Activated CD8-positive, alpha-beta T cell treated with anti-CD3 and anti-CD28 coated beads for 36 hours (primary cell): ENCODE data around the gene CDH18. TPM values are rescaled to one million over a fixed set of nuclear protein-coding genes. Genes with fewer than 3 reads are reported as not detected.

Experiments used
- ATAC-seq: fragments of 200-7000 bp; cut with Tn5 transposase; one replicate; pipeline ENCODE4 v1.10.0; 2021; ENCODE audit warnings: mild to moderate bottlenecking, moderate library complexity
- CTCF ChIA-PET: fragments of 350-600 bp; sonication (Branson Sonifier 250); formaldehyde crosslinking; loops from one replicate; lab custom pipeline; 2021; ENCODE audit warnings: antibody characterized with exemption; lab: Charles Lee
- POLR2A ChIA-PET: fragments of 350-600 bp; sonication (Branson Sonifier 250); formaldehyde crosslinking; loops from one replicate; lab custom pipeline; 2021; ENCODE audit warnings: antibody characterized with exemption; lab: Charles Lee
- DNase-seq: peaks from one replicate; pipeline ENCODE4 v3.0.0-alpha.2; 2020
- H3K27ac Mint-ChIP-seq: one replicate; pipeline ENCODE4 v1.8.0; 2021; ENCODE audit warnings: mild to moderate bottlenecking, mixed read lengths
- H3K27me3 Mint-ChIP-seq: one replicate; pipeline ENCODE4 v1.8.0; 2021; ENCODE audit warnings: mixed read lengths
- H3K36me3 Mint-ChIP-seq: one replicate; pipeline ENCODE4 v1.8.0; 2021; ENCODE audit warnings: low read depth, mixed read lengths
- H3K4me1 Mint-ChIP-seq: one replicate; pipeline ENCODE4 v1.8.0; 2021; ENCODE audit warnings: low read depth, mixed read lengths
- H3K4me3 Mint-ChIP-seq: one replicate; pipeline ENCODE4 v1.8.0; 2021; ENCODE audit warnings: mild to moderate bottlenecking, moderate library complexity, mixed read lengths
- H3K9me3 Mint-ChIP-seq: one replicate; pipeline ENCODE4 v1.8.0; 2021; ENCODE audit warnings: mixed read lengths
- intact Hi-C: fragments of 100-400 bp; cut with micrococcal nuclease; formaldehyde crosslinking; loops from one replicate; pipeline ENCODE4 v1.10.0; 2022
- total RNA-seq, 2 experiments: library from RNA; stranded (reverse); gene quantifications; one replicate each; pipeline ENCODE4 v1.2.3, GENCODE V29; 2021
- TF ChIP-seq, protein P1 (sequence below): fragments of 200-600 bp; IDR thresholded peaks from one replicate; pipeline ENCODE4 v1.8.0; 2022; ENCODE audit warnings: antibody characterized with exemption, mild to moderate bottlenecking

The CDH18 gene
- total RNA-seq, 2 experiments from 2014 or later, result not detected

DNA sequence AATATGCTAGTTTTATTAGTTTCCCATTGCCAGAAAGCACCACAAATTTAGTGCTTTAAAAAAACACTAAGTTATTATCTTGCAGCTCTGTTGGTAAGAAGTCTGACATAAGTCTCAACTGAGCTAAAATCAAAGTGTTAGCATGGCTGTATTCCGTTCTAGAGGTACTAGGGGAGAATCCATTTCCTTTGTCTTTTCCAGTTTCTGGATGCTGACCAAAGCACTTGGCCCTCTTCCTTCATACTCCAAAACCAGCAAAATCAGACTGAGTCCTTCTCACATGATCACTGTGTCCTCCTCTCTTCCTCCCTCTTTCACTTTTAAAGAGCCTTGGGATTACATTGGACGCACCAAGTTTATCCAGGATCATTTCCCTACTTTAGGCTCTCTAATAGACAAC lies 9.5 kb downstream of the CDH18 start:
- DNase-seq, result no peak
- H3K9me3 Mint-ChIP-seq, result peaks cover 20% of the 10 kb centered on the region
- intact Hi-C loops, result no loop called here
- H3K36me3 Mint-ChIP-seq, result no peaks in the 10 kb centered on the region
- no peak overlapping the region for H3K27ac Mint-ChIP-seq
- TF ChIP-seq, protein P1, sequence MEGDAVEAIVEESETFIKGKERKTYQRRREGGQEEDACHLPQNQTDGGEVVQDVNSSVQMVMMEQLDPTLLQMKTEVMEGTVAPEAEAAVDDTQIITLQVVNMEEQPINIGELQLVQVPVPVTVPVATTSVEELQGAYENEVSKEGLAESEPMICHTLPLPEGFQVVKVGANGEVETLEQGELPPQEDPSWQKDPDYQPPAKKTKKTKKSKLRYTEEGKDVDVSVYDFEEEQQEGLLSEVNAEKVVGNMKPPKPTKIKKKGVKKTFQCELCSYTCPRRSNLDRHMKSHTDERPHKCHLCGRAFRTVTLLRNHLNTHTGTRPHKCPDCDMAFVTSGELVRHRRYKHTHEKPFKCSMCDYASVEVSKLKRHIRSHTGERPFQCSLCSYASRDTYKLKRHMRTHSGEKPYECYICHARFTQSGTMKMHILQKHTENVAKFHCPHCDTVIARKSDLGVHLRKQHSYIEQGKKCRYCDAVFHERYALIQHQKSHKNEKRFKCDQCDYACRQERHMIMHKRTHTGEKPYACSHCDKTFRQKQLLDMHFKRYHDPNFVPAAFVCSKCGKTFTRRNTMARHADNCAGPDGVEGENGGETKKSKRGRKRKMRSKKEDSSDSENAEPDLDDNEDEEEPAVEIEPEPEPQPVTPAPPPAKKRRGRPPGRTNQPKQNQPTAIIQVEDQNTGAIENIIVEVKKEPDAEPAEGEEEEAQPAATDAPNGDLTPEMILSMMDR, result no peak
- no peaks in the 10 kb centered on the region for H3K27me3 Mint-ChIP-seq
- no peaks in the 10 kb centered on the region for H3K4me1 Mint-ChIP-seq
- CTCF ChIA-PET, result no interaction called here
- POLR2A ChIA-PET, result no interaction called here
- ATAC-seq, result no peak
- H3K4me3 Mint-ChIP-seq, result no peak overlapping the region

DNA sequence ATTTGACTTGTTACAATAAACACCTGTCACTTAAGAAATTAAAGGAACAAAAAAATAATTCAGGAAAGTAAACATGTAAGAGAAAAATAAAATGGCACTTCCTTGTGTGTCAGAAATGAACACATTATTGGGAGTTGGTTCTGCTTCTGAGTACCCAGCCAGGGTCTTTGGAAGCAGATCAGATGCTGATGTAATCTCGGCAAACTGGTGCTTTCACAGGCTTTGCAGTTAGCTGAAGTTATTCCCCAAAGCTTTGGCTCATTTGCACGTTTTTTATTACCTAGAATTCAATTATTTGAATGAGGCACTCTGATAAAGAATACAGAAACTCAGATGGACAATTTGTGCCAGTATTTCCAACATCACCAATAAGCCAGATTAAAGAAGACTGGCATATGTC lies 10.9 kb downstream of the CDH18 start:
- peaks cover 24% of the 10 kb centered on the region for H3K9me3 Mint-ChIP-seq
- H3K4me3 Mint-ChIP-seq, result no peak overlapping the region
- H3K4me1 Mint-ChIP-seq, result no peaks in the 10 kb centered on the region
- intact Hi-C loops, result no loop called here
- H3K27ac Mint-ChIP-seq, result no peak overlapping the region
- no peaks in the 10 kb centered on the region for H3K27me3 Mint-ChIP-seq
- POLR2A ChIA-PET, result no interaction called here
- H3K36me3 Mint-ChIP-seq, result no peaks in the 10 kb centered on the region
- DNase-seq (no peak), ATAC-seq (no peak)
- TF ChIP-seq, protein P1, result no peak
- CTCF ChIA-PET, result no interaction called here

DNA sequence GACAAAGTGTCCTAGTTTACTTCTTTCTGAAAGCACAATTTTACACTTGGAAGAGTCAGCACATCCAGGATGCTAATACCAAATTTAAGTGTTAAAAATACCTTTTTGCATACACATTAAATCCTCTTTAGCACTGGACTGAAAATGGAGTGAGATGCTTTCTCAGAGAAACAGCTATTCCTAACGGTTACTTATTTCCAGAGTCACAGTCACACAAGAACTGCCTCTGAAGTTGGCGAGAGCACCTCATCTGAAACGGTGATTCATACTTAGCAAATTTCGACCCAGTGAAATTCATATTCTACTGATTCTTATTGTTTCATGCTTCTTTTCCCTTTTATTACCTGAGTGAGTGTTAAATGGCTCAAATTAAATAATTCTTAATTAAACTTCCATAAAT lies 12.2 kb downstream of the CDH18 start:
- Mint-ChIP-seq H3K27me3 (no peaks in the 10 kb centered on the region), H3K36me3 (no peaks in the 10 kb centered on the region), H3K27ac (no peak overlapping the region), H3K4me3 (no peak overlapping the region), H3K4me1 (no peaks in the 10 kb centered on the region), H3K9me3 (peaks cover 24% of the 10 kb centered on the region)
- intact Hi-C loops, result no loop called here
- POLR2A ChIA-PET, result no interaction called here
- CTCF ChIA-PET, result no interaction called here
- DNase-seq (no peak), ATAC-seq (no peak)
- TF ChIP-seq, protein P1, result no peak

DNA sequence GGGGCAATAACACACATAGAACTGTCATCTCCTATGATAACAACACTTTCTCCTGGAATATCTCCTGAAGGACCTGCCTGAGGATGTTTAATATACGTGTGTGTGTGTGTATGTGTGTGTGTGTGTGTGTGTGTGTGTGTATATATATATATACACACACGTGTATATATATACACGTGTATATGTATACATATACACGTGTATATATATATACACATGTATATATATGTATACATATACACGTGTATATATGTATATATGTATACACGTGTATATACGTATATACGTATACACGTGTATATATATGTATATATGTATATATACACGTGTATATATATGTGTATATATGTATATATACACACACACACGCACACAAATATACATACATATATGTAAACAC lies 27.5 kb downstream of the CDH18 start:
- H3K4me1 Mint-ChIP-seq, result no peaks in the 10 kb centered on the region
- ChIA-PET POLR2A (no interaction called here), CTCF (no interaction called here)
- no peak overlapping the region for H3K4me3 Mint-ChIP-seq
- no peak for DNase-seq
- H3K9me3 Mint-ChIP-seq, result peaks cover 8% of the 10 kb centered on the region
- TF ChIP-seq, protein P1, result no peak
- ATAC-seq, result no peak
- no peaks in the 10 kb centered on the region for H3K27me3 Mint-ChIP-seq
- intact Hi-C loops, result no loop called here
- no peak overlapping the region for H3K27ac Mint-ChIP-seq
- no peaks in the 10 kb centered on the region for H3K36me3 Mint-ChIP-seq

DNA sequence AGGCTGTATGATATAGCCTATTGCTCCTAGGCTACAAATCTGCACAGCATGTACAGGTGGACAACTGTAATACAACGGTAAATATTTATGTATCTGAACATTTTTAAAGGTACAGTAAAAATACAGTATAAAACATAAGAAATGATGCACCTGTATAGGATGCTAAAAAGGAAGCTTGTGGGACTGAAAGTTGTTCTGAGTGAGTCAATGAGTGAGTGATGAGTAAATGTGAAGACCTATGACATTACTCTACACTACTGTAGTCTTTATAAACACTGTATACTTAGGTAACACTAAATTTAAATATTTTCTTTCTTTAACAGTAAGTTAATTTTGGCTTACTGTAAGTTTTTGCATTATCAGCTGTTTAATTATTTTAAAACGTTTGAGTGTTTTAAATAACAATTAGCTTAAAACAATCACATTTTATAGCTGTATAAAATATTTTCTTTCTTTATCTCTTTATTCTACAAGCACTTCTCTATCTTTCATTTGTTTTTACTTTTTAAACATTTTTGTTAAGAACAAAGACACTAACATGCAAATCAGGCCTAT lies 28.1 kb downstream of the CDH18 start:
- ChIA-PET CTCF (no interaction called here), POLR2A (no interaction called here)
- intact Hi-C loops, result no loop called here
- Mint-ChIP-seq H3K4me3 (no peak overlapping the region), H3K36me3 (no peaks in the 10 kb centered on the region), H3K27ac (no peak overlapping the region), H3K4me1 (no peaks in the 10 kb centered on the region), H3K9me3 (peaks cover 11% of the 10 kb centered on the region), H3K27me3 (no peaks in the 10 kb centered on the region)
- ATAC-seq (no peak), DNase-seq (no peak)
- TF ChIP-seq, protein P1, result no peak
